Measurements from ENCODE around the gene TBC1D8.

TBC1D8 gene

DNA sequence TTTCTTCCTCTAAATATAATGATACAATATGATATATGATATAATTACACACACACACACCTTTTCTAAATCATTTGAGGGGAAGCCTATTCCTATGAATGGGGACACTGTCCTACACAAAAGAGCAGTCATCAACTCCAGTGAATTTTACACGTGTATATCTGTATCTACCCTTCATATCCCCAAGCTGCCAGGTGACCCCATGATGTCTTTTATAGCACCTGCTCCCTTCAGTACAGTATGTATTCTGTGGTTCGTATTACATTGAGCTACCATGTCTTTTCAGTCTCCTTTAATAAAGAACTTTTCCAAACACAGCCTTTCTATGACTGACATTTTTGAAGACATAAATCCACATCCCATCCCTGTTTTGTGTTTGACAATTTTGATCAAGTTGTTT is 19.0 kb downstream of the TBC1D8 start:
- DNase-seq, result no peak

DNA sequence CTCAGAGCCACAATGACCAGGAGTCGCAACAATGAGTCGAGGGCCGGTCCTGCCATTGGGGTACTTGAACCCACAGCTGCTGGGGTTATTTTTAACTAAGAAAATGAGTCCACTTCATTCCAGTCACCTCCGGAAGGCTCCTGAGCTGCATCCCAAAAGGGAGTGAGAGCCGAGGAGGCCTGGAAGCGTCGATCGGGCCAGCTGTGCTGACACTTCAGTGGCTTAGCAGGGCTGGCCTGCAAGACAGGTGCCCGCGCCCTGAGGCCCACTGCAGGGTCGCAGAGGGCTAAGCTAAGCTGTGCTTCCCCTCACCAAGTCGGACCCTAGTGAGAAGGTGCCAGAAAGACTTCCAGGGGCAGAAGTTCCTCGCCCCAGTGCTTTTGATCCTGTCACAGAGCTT is 21.1 kb downstream of the TBC1D8 start:
- DNase-seq, result no peak

DNA sequence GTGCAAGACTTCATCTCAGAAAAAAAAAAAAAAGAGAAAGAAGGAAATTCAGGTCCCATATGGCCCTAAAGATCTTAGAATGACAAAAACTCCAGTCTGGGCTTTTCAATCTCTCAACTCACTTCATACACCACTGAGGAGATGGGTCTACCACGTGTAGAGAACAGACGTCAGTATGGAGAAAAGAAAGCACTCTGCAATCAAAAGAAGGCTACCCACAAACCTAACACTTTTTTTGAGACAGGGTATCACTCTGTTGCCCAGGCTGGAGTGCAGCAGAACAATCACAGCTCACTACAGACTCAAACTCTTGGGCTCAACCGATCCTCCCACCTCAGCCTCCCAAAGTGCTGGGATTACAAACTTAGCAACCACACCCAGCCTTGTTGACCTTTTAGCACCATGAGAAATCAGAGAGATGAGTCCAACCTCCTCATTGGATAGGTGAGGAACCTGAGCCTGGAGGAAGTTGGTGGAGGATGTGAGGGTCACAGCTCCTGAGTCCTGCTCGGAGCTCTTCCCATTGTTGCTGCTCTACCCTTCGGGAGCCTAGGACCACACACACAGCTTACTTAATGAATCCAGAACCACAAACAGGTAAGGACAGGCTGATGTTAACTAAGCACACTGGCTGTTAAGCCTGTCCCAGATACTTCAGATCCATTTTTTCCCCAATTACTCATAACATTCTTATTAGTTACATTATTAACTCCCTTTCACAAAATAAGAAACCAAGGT is 23.7 kb downstream of the TBC1D8 start:
- DNase-seq, result no peak

DNA sequence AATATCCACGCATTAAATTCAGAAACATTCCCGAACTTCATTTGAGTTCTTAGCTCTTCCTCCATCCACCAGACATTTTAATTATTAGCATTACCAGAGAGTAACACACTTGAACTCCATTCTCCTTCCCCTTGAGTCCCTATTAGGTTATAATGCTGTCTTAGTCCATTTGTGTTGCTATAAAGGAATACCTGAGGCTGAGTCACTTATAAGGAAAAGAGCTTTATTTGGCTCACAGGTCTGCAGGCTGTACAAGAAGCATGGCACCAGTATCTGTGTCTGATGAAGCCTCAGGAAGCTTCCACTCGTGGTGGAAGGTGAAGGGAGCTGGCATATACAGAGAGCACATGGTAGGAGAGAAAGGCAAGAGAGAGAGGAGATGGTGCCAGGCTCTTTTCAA is 25.4 kb downstream of the TBC1D8 start:
- DNase-seq, result no peak

DNA sequence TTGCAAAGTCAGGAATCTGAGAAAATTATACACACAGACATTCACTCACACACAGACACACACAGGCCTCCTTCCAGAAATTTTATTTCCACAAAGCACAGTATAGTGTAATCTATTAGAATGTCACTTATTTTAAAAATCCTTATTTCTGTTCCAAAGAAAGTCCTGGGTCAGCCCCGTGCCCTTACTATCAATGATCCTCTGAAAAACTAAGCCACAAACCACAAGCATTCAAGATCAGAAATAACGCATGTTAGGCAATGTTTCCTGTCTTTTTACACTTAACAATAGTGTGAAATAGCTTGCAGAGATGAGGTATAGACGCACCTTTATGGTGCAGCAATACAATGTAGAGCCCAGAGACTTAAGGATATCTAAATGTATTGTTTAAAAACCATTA is 25.8 kb downstream of the TBC1D8 start:
- no peak for DNase-seq

DNA sequence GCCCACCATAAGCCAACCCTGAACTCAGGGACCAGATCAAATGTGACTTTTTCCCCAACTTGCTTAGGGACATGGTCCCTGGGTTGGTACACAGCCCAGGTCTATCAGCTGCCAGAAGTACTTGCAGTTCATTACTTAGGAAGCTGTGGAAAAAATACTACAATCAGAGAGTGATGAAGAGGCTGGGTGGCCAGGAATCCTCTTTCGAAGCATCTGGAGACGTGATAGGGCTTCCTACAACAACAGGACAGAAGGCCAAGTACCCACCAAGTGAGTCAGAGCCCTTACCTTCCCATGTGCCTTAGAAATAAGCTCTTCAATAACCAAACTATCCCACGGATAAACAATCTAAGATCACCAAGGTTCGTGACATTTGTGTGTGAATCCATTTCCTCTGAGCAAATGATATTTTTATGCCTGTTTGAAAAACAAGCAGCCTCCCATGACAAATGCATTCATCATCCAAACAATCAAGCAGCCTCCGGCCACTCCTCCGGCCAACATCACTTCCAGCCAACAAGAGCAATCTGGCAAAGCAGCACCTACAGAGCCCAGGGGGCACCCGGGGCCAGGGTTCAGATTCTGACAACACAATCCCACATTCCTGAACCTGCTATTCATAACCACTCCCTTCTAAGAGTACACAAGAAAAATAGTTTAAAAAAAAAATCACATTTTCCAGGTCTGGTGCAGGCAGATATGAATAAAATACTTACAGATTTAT is 26.4 kb downstream of the TBC1D8 start:
- no peak for DNase-seq

DNA sequence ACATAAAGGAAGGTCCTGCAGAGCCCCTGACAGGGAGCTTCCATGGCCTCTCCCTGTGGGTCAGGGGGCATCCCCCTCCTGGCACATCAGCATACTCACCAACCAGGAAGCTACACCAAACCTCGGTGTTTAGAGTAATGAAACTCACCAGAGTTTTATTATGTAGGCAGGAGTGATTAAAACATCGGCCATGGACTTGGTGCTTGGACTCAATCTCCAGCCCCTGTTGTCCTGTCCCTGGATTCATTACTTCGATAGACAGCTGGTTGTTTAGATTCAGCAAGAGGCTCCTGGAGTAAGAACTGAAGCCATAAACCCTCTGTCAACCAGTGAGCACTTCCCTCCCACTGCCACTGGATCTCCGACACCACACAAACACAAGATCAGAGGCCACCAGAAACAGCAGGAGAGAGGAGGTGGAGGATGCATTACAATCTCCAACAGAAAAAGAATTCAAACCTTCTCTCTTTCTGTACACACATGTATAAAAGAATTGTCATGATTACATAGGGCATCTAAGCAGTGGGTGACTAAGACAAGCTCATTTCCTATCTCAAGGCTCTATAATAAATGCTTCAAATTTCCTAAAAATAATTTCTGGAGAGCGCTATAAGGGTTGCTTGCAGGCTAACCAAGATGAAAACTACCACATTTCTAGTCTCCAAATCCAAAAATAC is 27.2 kb downstream of the TBC1D8 start:
- DNase-seq, result no peak

DNA sequence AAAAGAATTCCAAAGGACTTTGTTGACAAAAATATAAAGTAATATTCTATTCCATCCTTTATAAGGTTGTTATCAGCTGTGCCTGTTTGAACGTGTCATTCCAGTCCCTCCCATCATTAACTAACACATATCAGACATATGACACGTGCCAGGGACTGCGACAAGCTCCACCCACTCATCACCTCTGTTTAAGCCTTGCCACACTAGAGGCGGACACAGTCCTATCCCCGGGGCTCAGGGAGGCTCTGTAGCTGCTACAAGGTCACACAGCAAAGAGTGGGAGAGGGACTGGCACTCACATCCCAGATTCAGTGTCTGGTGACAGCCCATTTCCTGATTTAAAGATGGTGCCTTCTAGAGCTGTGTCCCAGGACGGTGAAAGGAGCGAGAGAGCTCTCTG is 30.0 kb downstream of the TBC1D8 start:
- no peak for DNase-seq

DNA sequence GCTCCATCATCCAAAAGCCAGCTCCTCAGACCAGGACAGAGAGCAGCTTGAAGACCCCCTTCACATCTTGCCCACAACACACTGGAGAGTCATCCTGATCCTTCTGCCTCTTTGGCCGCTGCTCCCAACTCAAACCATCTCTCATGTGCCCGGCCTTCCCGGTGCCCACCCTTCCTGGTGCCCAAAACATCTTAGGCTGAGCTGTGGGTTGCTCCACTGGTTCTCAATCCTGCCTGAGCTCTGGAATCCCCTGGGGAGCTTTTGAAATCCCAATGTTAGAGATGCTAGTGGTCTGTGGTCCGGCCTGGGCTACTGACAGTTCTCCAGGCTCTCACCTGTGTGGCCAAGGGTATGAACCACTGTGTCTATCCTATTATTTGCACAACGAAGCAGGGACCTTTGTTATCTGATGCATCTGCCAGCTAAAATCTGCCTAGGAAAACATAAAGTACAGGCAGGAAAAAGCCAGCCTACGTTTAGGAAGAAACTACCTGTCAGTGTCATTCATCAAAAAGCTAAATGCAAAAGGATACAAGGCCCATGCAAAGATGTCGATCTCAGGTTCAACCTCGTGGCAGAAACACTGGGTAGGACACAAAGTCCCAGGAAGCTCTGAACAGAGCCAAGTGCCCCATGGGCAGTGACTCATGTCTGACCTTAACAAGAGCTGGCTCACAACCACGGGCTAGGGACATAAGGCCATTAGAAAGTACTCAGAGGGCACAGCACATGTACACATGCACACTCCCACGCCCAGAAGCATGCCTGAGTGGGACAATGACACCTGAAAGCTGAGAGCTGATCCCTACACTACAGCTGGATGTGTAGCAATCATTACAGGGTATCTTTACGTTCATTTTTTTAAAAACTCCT is 30.8 kb downstream of the TBC1D8 start:
- no peak for DNase-seq

DNA sequence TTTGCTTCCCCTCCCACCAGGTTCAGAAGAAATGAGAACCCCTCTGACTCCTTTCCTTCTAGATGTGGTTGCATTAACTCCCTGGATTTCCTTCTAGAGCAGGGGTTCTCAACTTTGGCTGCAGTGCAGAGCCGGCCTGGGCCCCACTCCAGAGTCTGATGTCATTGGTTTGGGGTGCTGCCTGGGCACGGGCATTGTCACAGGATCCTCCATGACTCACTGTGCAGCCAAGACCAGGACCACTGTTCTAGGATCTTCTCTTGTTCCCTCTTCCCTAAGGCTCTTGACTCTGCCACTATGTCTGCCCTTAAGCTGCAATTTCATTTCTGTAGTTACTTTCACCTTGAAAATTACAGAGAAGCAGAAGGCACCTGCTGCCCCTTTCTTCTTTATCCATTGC is 31.8 kb downstream of the TBC1D8 start:
- no peak for DNase-seq

DNA sequence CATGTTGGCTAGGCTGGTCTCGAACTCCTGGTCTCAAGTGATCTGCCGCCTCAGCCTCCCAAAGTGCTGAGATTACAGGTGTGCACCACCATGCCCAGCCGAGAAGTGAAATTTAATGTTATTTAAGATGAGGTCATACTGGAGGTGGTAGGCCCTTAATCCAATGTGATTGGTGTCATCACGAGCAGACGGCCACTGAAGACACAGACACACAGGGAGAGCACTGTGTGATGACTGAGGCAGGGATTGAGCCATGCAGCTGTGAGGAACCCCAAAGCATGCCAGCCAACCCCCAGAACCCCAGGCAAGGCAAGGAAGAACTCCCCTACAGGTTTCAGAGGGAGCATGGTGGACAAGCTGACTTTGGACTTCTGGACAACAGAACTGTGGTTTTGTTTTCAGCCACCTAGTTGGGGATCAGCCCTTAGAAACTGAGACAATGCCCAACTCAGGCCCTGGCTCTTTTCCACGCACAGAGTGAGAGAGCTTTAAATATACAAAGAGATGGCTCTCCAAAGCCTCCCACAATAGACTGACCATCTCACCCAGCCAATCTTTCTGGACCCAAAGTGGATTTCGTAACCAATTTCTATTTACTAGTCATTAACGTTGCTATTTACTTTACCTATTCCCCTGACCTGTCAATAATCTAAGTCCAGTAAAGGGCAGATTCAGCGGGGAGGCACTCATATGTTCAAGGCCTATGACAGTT is 34.2 kb downstream of the TBC1D8 start:
- no peak for DNase-seq

DNA sequence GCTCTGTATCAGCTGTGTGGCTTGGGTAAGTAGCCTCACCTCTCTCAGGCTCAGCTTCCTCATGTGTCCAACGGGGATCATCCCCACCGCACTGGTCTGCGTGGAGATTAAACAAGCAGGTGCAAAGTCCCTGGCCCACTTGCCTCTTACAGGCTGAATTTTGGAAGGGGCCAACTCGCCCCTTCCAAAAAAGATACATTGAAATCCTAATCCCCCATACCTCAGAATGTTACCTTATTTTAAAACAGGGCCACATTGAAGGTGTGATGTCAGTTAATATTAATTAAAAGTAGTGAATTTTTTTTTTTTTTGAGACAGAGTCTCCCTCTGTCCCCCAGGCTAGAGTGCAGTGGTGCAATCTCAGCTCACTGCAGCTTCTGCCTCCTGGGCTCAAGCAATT is 34.8 kb downstream of the TBC1D8 start:
- no peak for DNase-seq

DNA sequence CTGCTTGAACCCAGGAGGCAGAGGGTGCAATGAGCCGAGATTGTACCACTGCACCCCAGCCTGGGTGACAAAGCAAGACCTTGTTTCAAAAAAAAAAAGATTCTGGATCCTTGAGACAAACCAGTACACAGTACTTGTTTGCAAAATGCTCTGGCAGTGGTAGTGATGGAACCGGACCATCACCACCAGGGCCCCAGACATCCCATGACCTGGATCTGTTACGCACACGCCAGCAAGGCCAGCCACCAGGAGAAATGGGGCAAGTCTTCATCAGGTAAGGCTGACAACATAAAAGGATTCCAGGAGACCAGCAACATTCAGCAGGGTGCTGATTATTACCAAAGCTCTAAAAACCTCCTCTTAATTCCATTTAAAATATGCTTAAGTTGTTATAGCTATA is 35.5 kb downstream of the TBC1D8 start:
- no peak for DNase-seq

DNA sequence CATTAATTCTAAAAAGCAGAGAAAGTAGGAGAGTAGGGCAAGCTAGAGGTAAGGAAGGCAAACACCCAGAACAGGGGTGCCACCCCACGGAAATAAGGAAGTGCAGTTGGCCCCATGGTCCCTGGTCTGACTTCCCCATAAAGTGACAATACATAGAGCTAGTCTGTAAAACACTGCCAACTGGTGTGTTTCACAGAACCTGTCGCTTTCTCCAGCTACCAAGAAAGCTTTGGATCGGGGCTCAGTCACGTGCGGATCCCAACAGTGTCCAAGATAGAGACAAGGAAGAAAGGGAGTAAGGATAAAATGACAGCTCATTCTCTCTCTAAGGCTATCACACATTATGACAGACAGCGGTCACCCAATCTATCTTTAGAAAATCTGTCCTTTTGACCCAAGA is 36.4 kb downstream of the TBC1D8 start:
- DNase-seq, result no peak

DNA sequence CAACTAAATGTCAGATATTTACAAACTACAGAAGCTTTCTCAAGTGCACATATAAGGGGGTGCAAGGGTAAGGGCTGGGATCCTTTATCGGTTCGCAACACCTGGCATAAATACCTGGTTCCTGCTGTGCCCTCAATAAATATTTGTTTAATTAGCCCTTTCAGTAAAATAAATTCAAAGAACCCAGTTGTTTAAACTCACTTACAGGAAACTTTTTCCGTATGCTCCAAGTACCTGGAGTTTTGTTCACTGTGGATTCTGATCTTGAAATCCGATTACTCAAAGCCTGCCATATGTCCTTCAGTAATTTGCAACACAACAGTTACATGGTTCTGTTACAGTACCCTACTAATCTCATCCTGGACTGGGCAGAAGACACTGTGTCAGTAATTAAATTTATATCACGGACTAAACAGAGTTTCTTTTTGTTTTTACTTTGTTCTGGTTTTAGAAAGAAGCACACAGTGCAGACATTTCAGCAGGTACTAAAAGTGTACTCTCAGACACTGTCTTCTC is 36.9 kb downstream of the TBC1D8 start:
- DNase-seq, result no peak

DNA sequence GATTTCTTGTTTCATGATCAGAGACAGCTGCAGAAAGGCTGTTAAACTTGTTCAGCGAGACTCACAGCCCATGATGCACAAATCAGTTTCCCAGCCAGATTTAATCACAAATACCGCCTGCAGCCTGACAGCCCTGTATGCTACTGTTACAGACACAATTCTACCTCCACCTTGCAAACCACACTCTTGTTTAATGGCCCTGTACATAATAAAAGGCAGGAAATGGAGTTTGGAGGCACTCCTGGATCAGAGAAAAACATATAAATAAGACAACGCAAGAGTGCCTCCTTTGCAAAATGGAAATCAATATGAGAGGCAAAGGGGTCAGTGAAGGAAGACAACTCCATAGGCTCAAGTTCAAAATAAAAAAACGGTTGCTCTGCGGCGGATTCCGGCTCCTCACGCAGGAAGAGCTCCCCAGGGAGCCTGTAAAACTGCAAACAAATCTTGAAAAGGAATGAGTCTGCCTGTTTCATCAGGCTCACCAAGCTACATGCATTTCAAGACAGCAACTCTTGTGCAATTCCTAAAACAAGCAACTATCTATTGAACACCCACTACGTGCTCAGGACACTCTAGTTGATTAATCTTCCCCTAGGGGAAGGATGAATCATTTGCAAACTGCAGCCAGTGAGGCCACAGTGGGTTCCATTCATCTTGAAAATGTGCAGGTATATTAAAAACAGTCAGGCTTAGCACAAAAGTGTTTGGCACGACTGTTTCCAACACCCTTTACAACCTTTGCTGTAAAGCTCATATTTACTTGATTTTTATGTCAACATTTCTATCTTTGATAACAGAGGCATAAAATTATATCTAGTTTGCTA is 37.5 kb downstream of the TBC1D8 start:
- peak; percentile 32 for DNase-seq

DNA sequence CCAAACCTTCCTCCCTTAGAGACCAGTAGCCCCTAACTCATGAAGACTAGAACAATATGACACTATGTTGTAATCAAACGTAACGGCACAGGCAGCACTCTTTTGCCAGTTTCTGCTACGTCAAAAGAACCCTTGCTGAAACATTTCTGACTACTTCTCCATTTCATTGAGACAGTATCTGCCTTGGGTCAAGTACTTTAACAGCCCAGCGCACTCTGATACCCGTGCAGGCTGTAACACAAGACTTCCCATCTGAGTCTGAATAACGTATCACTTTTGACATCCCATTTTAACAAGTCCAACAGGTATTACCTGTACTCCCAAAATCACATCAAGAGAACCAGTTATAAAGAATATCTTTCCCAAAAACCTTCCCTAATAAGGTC is 38.4 kb downstream of the TBC1D8 start:
- DNase-seq, result no peak

DNA sequence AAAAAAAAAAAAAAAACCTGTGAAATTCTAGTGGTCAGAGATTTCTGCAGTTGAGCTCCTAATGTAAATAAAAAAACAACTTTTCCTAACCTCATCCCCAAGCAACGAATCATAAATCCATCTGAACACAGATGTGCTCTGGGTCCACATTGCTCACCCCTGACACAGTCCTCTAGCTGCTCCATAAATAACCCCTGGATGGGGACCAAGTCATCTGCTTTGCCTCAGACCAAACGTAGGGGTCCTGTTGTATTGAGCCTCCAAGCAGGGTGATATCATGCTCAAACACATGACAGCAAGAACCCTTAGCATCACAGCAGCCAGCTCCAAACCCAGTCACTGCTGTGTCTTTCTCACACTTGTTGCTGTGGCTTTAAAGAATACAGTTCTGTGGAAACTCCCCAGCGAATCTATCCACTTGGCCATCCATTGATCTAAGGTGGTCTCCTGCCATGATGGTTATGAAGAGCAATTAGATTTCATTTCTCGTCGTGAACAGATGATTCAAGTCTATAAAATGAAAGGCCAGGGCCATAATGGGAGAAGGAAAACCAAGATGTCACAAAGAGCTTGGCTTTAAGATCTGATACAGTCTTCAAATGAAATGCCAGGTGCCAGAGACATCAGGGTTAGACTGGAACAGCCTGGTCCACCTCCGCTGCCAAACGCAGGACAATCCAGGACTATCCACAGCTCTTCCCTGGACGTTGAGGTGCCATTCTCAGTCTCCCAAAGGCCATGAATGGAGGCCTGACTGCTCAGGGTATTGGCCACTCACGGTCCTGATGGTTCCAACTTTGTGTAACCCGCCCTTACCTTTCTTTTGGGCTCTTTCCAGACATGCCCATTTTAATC is 39.0 kb downstream of the TBC1D8 start:
- no peak for DNase-seq

DNA sequence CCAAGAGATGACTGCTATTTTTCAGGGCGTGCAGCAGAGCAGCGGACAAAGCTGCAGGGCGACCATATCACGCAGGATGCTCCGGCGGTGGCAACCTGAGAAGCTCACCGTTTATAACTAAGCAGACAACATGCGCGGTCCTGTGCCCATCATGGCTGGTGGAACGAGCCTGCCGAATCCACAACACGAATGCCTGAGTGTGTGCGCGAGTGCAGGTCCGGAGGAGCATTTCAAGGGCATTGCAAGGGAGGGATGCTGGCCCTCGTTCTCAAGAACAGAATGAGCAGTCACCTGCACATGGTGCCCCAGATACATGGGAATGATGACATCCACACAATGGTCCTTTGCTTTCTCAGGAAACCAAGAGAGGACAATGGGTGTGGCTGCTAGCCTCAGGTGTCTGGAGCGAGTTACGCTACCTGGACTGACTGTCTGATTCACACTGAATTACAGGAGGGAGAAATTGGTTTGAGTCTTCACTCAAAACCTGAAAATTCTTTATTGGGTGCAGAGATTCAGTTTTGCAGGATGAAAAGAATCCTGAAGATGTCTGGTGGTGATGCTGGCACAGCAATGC is 39.8 kb downstream of the TBC1D8 start:
- DNase-seq, result no peak
